ENCODE measurements around the gene SNX4. TPM values are rescaled to one million over a fixed set of nuclear protein-coding genes. Genes with fewer than 3 reads are reported as not detected.

Gene SNX4
- total RNA-seq, 1 experiment from 2014 or later, result 73.8 TPM

DNA sequence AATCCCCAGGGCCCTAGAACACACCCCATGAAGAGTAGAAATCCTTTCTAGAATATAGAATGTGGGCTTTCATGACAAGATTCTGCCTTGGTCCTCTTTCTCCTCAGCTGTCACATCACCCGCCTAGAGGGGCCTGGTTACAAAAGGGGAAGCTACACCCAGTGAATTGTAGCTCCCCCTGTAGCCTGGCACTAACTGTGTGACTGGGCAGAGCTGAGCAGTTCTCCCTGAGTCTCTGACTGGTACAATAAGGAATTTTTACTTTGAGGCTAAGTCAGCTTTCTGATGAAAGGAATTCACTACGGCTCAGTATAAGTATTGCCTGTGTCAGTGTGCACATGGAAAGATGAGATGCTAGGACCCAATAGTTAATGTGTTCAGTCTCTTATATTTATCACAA, 116.2 kb downstream of the SNX4 start:
- DNase-seq (ENCODE audit: low read depth), result peak; percentile 8

DNA sequence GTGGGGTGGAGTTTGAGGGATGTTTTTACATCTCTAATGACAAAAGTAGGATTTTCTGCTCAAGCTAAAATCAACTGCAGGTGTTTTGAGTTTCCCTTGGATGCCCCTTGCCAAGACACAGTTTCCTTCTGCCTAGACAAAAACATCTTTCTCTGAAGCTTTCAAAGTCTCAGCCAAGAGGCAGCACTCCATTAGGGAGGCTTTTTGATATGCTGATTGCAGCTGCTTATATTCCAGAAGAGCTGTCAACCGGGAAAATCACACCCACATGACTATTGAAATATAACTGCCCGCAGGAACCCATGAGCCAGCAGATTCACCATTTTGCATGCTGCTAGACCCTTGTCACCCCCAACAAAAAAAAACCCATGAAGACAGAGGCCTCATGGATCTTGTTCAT, 117.4 kb downstream of the SNX4 start:
- no peak for DNase-seq (ENCODE audit: low read depth)

DNA sequence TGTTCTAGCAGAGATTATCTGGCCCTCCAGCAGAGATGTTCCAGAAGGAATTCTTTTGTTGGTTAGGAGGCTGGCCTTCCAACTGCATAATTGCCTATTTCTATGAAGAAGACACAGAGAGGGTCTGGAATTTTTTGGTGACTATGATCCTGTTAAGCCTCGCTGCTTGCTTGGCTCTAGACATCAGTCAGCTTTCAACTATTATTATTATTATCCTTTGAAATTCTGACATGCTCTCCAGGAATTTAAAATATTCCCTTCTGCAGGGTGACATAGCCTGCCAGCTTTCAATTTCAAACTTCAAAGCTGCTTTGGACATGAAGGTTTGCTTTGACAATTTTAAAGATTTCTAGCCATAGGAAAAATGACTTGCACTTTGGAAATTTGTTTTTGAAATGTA, 118.6 kb downstream of the SNX4 start:
- peak; percentile 7 for DNase-seq (ENCODE audit: low read depth)

DNA sequence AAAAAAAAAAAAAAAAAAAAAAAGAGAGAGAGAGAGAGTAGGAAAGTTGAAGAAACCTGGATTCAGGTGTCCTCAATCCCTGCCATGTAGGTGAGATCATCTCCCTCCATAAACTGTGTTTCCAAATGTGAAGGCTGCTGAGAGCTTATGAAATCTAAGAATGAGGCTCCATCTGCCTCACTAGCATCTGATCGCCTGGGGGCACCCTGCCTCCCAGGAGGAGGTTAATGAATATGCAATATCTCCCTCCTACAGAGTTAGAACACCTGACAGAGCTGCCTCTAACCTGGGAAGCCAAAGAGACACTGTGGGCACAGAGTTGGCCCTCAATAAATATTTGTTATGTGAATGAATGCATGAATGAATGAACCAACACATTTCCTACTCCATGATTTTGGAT, 121.0 kb downstream of the SNX4 start:
- no peak for DNase-seq (ENCODE audit: low read depth)

Other genes with a start within 250 kb of the SNX4 start
- 18.3 and 22.5 TPM in 2 replicates for gene ZNF148, start 144.9 kb downstream of the SNX4 start, total RNA-seq (2014; rRNA removed; shearing (Covaris generic))
- 11.0 and 11.4 TPM in 2 replicates for gene OSBPL11, start 75.3 kb upstream of the SNX4 start, total RNA-seq (2014; rRNA removed; shearing (Covaris generic))

Measured in Daoy (cell line).